ENCODE data around the gene ATG4C.

Gene ATG4C

GRCh38 chr1:62875676-62876075 is 91.7 kb downstream of the ATG4C start:
- H3K4me3 ChIP-seq (ENCODE audit: low read depth, low read length): no peak overlapping the region
- TF ChIP-seq CTCF (IDR thresholded peaks at IDR 0.05; ENCODE audit: low read depth, low read length): no peak

GRCh38 chr1:62876535-62876934 is 92.6 kb downstream of the ATG4C start:
- no peak for TF ChIP-seq CTCF (IDR thresholded peaks at IDR 0.05; ENCODE audit: low read depth, low read length)
- H3K4me3 ChIP-seq (ENCODE audit: low read depth, low read length): no peak overlapping the region

- no peak overlapping the region for H3K4me3 ChIP-seq (ENCODE audit: low read depth, low read length)
- TF ChIP-seq CTCF (IDR thresholded peaks at IDR 0.05; ENCODE audit: low read depth, low read length): no peak
Observed at GRCh38 chr1:62877579-62877978, 93.6 kb downstream of the ATG4C start.

- no peak for TF ChIP-seq CTCF (IDR thresholded peaks at IDR 0.05; ENCODE audit: low read depth, low read length)
- H3K4me3 ChIP-seq (ENCODE audit: low read depth, low read length): no peak overlapping the region
Observed at GRCh38 chr1:62879962-62880361, 96.0 kb downstream of the ATG4C start.

GRCh38 chr1:62882201-62883104 is 98.5 kb downstream of the ATG4C start:
- TF ChIP-seq CTCF (IDR thresholded peaks at IDR 0.05; ENCODE audit: low read depth, low read length): no peak
- H3K4me3 ChIP-seq (ENCODE audit: low read depth, low read length): no peak overlapping the region

GRCh38 chr1:62884156-62884740 is 100.3 kb downstream of the ATG4C start:
- no peak overlapping the region for H3K4me3 ChIP-seq (ENCODE audit: low read depth, low read length)
- TF ChIP-seq CTCF (IDR thresholded peaks at IDR 0.05; ENCODE audit: low read depth, low read length): no peak
